Brain pericyte (primary cell): ENCODE measurements around the gene AUTS2.
"Not testable (repeated sequence)": the region's sequence is repeated elsewhere in the genome, so short reads cannot be mapped to it uniquely, and the experiment has no call there.

Experiments used
- DNase-seq: peaks from one replicate; pipeline ENCODE4 v3.0.0-alpha.2; 2012; ENCODE audit warnings: low read depth, low spot score

AUTS2 gene

GRCh38 chr7:70594170-70594569, 995.9 kb downstream of the AUTS2 start:
- no peak for DNase-seq

GRCh38 chr7:70594885-70595284, 996.6 kb downstream of the AUTS2 start:
- DNase-seq, result not testable (repeated sequence)

- DNase-seq, result no peak
These were observed 997.1 kb downstream of the AUTS2 start for GRCh38 chr7:70595370-70595754.

DNA sequence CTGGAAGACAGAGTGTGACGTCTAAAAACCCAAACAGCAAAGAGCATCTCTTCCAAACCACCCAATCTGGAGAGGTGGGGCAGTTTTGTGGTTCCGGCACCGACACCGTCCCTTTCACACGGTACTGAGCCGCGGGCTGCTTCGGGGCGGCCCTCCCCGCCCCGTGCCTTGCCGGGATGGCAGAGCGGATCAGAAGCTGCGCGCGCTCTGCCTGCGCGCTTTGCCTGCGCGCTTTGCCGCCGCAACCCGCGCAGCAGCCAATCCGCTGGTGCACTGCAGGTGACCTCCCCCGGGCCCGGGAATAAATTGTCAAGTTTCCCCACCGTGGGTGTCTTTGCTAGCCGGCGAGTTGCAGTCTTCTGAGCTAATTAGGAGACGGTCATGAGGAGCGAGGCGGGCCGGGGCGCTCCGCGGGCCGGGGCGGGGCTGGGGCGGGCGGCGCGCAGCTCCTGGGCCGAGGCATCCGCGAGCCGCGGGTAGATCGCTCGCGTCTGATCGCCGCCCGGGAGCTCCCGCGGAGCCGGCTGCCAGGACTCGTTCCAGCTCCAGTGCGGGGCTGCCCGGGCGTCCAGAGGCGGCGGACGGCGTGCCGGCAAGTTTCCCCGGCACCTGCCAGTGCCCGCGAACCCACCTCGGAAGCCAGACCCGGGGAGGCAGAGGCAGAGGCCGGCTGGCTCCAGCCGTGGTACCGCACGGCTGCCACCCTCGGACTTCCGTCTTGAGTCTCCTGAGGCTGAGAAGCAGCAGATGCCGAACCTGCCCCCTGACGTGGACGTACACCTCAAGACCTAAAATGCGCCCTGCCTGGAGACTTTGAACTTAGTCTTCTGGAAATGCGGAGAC, 997.7 kb downstream of the AUTS2 start:
- no peak for DNase-seq

DNA sequence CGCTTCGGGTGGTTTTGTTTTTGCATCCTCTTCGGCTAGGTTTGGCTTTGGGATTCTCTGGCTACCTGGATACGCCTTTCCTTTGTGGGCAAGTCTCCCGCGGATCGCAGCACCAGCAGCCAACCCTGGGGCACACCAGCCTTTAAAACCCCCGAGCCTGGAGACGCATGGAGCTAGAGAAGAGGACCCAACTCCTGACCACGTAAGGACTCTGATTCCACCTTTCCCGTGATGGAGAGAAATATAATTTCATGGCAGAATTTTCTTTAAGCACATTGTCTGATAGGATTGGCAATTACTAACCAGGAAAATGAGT, 998.3 kb downstream of the AUTS2 start:
- no peak for DNase-seq

- DNase-seq, result no peak
These were observed 998.8 kb downstream of the AUTS2 start for GRCh38 chr7:70597066-70597465.

DNA sequence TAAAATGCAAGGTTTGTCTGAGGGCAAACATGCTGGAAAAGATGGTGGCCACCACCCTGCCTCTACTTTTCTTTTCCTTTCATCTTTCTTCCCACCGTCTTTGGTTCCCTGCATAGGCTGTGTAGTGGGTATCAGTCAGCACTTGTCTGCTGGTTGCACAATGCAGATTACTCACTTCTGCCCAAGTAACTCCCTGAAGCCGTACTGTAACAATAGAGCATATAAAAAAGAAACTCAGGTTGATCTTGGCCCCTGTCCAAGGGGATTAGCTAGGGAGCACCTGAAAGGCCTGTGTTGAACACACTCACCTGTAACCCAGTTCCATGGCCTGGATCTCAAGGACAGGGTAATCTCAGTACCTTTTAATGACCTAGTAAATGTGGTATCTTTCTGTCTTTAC, 1000.7 kb downstream of the AUTS2 start:
- no peak for DNase-seq

- DNase-seq, result no peak
These were observed 1001.3 kb downstream of the AUTS2 start for GRCh38 chr7:70599446-70600190.

- DNase-seq, result no peak
These were observed 1002.7 kb downstream of the AUTS2 start for GRCh38 chr7:70600993-70601392.

- DNase-seq, result no peak
These were observed 1003.8 kb downstream of the AUTS2 start for GRCh38 chr7:70602117-70602516.

DNA sequence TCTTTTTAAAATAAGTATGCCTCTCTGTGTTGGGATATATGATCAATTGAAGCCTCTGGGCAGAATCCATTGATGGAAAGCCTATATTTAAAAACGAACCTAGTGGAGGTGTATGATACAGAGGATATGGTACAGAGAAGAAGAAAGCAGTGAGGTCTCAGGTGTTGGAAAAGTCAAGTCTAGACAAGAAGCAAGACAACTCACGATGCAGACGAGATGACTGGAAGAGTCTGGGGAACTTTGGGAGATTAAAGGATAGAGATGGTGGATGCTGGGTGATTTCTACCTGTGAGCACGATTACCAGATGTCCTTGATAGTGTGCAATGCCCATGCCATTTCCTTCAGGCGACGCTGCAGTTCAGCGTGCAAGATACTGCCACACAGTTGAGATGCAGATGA, 1009.0 kb downstream of the AUTS2 start:
- DNase-seq, result no peak

GRCh38 chr7:70607759-70608158, 1009.5 kb downstream of the AUTS2 start:
- DNase-seq, result no peak

GRCh38 chr7:70608229-70608628, 1010.0 kb downstream of the AUTS2 start:
- DNase-seq, result no peak

DNA sequence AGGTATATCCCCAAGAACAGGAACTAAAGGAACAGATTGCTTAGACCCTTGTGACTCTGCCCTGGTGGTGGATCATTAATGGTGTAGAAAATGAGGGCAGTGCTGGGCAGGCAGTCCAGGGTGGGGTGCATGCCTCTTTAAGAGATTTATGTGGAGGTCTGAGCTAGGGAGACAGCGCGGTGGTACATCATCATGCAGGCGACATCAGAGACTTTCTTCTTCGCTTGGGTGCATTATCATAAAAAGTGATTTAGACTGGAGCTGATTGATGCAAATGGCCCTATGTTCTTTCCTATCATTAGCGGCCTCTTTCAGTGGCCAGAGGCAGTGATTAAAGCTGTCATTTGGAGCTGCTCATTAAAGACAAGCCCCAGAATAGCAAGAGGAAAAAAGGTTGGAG, 1014.5 kb downstream of the AUTS2 start:
- no peak for DNase-seq

GRCh38 chr7:70614237-70615045, 1016.2 kb downstream of the AUTS2 start:
- DNase-seq, result no peak

DNA sequence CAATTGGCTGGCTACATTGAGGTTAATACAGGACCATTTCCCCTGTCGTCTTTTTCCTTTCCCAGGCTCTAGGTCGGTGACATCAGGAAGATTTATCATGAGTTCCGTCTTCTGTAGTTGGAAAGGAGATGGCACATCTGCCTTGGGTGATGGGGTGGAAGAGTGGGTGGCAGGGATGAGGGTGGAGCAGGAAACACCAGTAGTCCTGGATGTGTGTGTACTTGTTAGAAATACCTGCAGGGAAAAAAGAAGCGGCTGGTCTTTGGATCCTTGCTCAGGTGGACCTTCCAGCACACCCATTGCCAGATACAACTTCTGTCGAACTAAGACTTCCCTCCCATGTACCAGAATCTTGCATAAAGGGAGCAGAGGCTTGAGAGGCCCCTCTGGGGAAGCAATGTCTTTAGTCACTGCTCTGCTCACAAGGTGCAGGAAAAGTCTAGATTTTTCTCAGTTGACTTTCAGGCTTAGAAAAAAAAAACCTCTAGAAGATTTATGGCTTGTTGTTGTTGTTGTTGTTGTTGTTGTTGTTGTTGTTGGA, 1016.9 kb downstream of the AUTS2 start:
- DNase-seq, result no peak

DNA sequence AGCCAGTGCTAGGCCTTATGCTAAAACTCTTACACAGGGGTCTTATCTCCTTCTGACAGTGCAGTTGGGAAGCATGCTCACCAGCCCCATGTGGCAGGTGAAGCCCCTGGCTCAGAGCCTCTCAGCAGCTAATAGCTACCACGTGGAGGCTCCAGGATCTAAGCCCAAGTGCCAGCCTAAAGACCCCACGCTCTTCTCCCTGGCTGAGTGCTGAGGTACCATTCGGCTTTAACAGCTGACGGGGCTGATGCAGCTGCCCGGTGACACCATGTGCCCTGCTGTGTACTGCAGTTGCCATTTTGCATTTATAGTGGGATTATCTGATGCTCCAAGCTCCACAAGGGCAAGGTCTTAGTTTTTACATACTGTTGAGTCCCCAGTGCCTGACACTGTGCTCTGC, 1017.9 kb downstream of the AUTS2 start:
- DNase-seq, result no peak

- no peak for DNase-seq
These were observed 1018.5 kb downstream of the AUTS2 start for GRCh38 chr7:70616821-70617220.

DNA sequence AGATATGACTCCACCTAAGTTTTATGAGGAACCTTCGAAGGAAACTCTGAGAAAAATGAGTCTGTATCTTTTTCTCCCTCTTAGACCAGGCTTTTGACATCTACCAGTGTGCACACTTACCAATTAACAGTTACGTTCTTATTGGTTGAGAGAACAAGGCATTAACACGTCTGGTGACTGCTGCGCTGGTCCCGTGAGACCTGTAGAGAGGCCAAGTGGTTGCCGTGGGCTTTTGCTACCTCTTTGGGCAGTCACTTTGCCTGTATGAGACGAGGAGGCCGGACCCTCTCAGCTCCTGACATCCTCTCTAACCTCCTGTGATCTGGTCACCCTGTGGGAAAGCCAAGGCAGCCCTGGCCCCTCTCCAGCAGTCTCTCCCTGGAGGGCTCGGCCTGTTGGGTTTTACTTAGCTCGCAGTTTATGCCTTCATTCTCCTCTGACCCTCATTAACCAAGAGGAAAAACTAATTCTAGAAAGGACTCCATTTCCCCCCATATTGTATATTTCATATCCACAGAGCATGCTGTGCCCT, 1019.8 kb downstream of the AUTS2 start:
- no peak for DNase-seq

DNA sequence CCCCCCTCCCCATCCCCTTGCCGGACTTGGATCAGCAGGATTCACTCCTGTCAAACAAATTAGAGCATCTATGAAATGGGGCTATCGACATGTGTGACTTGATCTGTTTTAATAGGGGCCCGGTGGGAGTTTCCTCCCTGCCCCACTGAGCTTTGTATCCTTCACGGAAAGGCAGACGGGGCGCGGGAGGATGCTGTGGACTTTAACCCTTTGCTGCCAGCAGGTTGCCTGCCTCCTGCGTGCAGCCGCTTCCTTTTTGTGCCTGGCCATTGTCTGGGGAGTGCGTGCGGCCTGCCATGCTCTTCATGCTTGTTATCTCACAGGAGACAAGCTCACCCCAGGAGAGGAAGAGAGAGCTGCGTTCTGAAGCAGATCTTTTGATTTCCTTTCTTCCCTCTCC, 1020.9 kb downstream of the AUTS2 start:
- no peak for DNase-seq

DNA sequence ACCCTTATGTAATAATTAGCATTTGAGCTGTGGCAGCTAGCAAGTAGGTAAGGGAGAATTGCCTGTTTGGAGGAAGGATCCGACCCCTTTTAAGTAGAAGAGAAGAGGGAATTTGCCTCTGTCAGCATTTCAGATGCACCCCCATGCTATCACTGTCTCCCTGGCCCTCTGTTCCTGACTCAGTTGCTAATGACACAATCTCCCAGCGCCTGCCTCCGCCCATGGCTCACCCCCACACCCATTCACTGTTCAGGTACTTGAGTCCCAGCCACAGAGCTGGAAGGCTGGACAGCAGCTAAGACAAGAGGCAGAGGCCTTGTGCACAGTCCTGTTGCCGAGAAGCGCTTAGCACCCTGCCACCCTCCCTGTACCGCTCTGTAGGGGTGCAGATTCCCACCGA, 1021.4 kb downstream of the AUTS2 start:
- DNase-seq, result no peak
